ENCODE results near the gene FYN.

Gene FYN

DNA sequence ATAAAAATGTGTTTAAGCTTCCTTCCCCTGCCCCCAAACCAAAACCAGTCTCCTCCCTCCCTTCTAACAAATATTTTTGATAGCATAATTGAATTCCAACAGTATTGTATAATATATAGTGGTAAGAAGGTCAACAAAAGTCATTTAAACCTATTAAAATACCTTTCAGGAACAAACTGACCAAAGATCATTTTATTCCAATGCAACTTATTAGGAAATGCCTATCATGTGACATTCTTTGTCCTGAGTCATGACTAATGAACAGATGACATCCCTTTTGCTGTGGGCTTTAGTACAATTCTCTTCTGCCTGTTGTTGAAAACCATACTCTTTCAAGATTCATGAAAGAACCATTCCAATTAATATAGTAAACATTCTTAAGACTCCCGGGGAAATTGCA is 216.1 kb downstream of the FYN start:
- ATAC-seq (ENCODE audit: insufficient read depth, low read depth), result no peak
- TF ChIP-seq CTCF (IDR thresholded peaks at IDR 0.05; ENCODE audit: borderline replicate concordance, extremely low read depth, low read length, poor library complexity, severe bottlenecking), result no peak
- no peak for TF ChIP-seq EZH2 (IDR thresholded peaks at IDR 0.05; ENCODE audit: borderline replicate concordance, low read depth, low read length, severe bottlenecking)
- Histone ChIP-seq H3K79me2 (ENCODE audit: insufficient read depth, low read length) (no peaks in the 10 kb centered on the region), H3K4me1 (ENCODE audit: insufficient read depth, low read length) (no peaks in the 10 kb centered on the region), H4K20me1 (ENCODE audit: insufficient read depth, low read length) (no peaks in the 10 kb centered on the region), H3K27ac (ENCODE audit: low read length) (no peak overlapping the region), H3K9me3 (ENCODE audit: insufficient read depth, low read length, severe bottlenecking) (no peaks in the 10 kb centered on the region), H3K36me3 (ENCODE audit: insufficient read depth, low read length) (peaks cover 27% of the 10 kb centered on the region), H3K9ac (ENCODE audit: low read depth, low read length) (no peak overlapping the region), H3K27me3 (ENCODE audit: insufficient read depth, low read length, poor library complexity) (no peaks in the 10 kb centered on the region), H3K4me3 (ENCODE audit: low read depth in 1 of 2, low read length in 2 of 2) (no peak overlapping the region), H3K4me2 (ENCODE audit: insufficient read depth, low read length) (no peak overlapping the region), H2AFZ (ENCODE audit: low read depth, low read length) (no peak overlapping the region)
- no peak for DNase-seq

- H3K27me3 ChIP-seq (ENCODE audit: insufficient read depth, low read length, poor library complexity), result no peaks in the 10 kb centered on the region
- no peak for DNase-seq
- H3K4me3 ChIP-seq (ENCODE audit: low read depth in 1 of 2, low read length in 2 of 2), result no peak overlapping the region
- no peak for ATAC-seq (ENCODE audit: insufficient read depth, low read depth)
- no peaks in the 10 kb centered on the region for H4K20me1 ChIP-seq (ENCODE audit: insufficient read depth, low read length)
- TF ChIP-seq EZH2 (IDR thresholded peaks at IDR 0.05; ENCODE audit: borderline replicate concordance, low read depth, low read length, severe bottlenecking) (no peak), CTCF (IDR thresholded peaks at IDR 0.05; ENCODE audit: borderline replicate concordance, extremely low read depth, low read length, poor library complexity, severe bottlenecking) (no peak)
- H3K9ac ChIP-seq (ENCODE audit: low read depth, low read length), result no peak overlapping the region
- no peak overlapping the region for H2AFZ ChIP-seq (ENCODE audit: low read depth, low read length)
- peaks cover 5% of the 10 kb centered on the region; the same call in 1 of the 2 replicates for H3K36me3 ChIP-seq (ENCODE audit: insufficient read depth, low read length)
- no peaks in the 10 kb centered on the region for H3K4me1 ChIP-seq (ENCODE audit: insufficient read depth, low read length)
- no peaks in the 10 kb centered on the region for H3K79me2 ChIP-seq (ENCODE audit: insufficient read depth, low read length)
- no peak overlapping the region for H3K27ac ChIP-seq (ENCODE audit: low read length)
- no peak overlapping the region for H3K4me2 ChIP-seq (ENCODE audit: insufficient read depth, low read length)
- H3K9me3 ChIP-seq (ENCODE audit: insufficient read depth, low read length, severe bottlenecking), result no peaks in the 10 kb centered on the region
Observed at GRCh38 chr6:111653979-111654378, 219.3 kb downstream of the FYN start.

GRCh38 chr6:111653434-111653833 is 219.8 kb downstream of the FYN start:
- H3K79me2 ChIP-seq (ENCODE audit: insufficient read depth, low read length), result no peaks in the 10 kb centered on the region
- no peak overlapping the region for H3K4me3 ChIP-seq (ENCODE audit: low read depth in 1 of 2, low read length in 2 of 2)
- ATAC-seq (ENCODE audit: insufficient read depth, low read depth) (no peak), DNase-seq (no peak)
- H3K27me3 ChIP-seq (ENCODE audit: insufficient read depth, low read length, poor library complexity), result no peaks in the 10 kb centered on the region
- TF ChIP-seq EZH2 (IDR thresholded peaks at IDR 0.05; ENCODE audit: borderline replicate concordance, low read depth, low read length, severe bottlenecking) (no peak), CTCF (IDR thresholded peaks at IDR 0.05; ENCODE audit: borderline replicate concordance, extremely low read depth, low read length, poor library complexity, severe bottlenecking) (no peak)
- no peak overlapping the region for H3K9ac ChIP-seq (ENCODE audit: low read depth, low read length)
- H3K9me3 ChIP-seq (ENCODE audit: insufficient read depth, low read length, severe bottlenecking), result no peaks in the 10 kb centered on the region
- no peaks in the 10 kb centered on the region for H4K20me1 ChIP-seq (ENCODE audit: insufficient read depth, low read length)
- H3K27ac ChIP-seq (ENCODE audit: low read length), result no peak overlapping the region
- H3K4me2 ChIP-seq (ENCODE audit: insufficient read depth, low read length), result no peak overlapping the region
- H3K4me1 ChIP-seq (ENCODE audit: insufficient read depth, low read length), result no peaks in the 10 kb centered on the region
- H2AFZ ChIP-seq (ENCODE audit: low read depth, low read length), result no peak overlapping the region
- H3K36me3 ChIP-seq (ENCODE audit: insufficient read depth, low read length), result peaks cover 5% of the 10 kb centered on the region; the same call in 1 of the 2 replicates

DNA sequence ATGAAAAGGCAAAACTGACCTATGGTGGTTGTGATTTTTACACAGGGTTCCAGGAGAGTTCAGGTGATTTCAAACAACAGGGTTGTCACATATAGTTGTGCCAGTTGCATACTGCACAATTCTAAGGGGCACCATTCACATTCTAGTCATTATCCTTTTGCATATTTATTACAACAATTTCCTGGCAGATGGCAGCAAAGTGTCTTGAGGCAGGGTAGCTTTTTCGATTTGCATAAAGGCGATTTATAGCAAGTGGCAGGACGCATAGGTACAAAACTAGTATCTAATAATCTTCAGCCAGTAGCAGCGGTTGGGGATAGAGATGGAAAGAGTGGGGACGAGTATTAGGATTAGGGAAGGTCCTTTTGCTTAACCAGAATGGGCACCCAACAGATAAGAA is 221.1 kb downstream of the FYN start:
- Histone ChIP-seq H3K27ac (ENCODE audit: low read length) (no peak overlapping the region), H3K9ac (ENCODE audit: low read depth, low read length) (no peak overlapping the region), H3K4me2 (ENCODE audit: insufficient read depth, low read length) (no peak overlapping the region), H3K4me1 (ENCODE audit: insufficient read depth, low read length) (no peaks in the 10 kb centered on the region), H3K79me2 (ENCODE audit: insufficient read depth, low read length) (no peaks in the 10 kb centered on the region), H2AFZ (ENCODE audit: low read depth, low read length) (no peak overlapping the region), H3K9me3 (ENCODE audit: insufficient read depth, low read length, severe bottlenecking) (no peaks in the 10 kb centered on the region), H3K4me3 (ENCODE audit: low read depth in 1 of 2, low read length in 2 of 2) (no peak overlapping the region), H4K20me1 (ENCODE audit: insufficient read depth, low read length) (no peaks in the 10 kb centered on the region), H3K36me3 (ENCODE audit: insufficient read depth, low read length) (peaks cover 5% of the 10 kb centered on the region; the same call in 1 of the 2 replicates), H3K27me3 (ENCODE audit: insufficient read depth, low read length, poor library complexity) (no peaks in the 10 kb centered on the region)
- DNase-seq, result no peak
- ATAC-seq (ENCODE audit: insufficient read depth, low read depth), result no peak
- TF ChIP-seq CTCF (IDR thresholded peaks at IDR 0.05; ENCODE audit: borderline replicate concordance, extremely low read depth, low read length, poor library complexity, severe bottlenecking) (no peak), EZH2 (IDR thresholded peaks at IDR 0.05; ENCODE audit: borderline replicate concordance, low read depth, low read length, severe bottlenecking) (no peak)
